Neutrophil (primary cell): ENCODE measurements around the gene AFF1.

ENCODE experiments used
- H3K27ac ChIP-seq: fragments of 200-600 bp; sonication (generic); 2 replicates; pipeline ENCODE4 v1.5.1; 2016; ENCODE audit warnings: mild to moderate bottlenecking, moderate library complexity
- H3K27me3 ChIP-seq: fragments of 200-600 bp; sonication (generic); 2 replicates; pipeline ENCODE4 v1.6.0; 2016; ENCODE audit warnings: mild to moderate bottlenecking
- H3K36me3 ChIP-seq: fragments of 200-600 bp; sonication (generic); 2 replicates; pipeline ENCODE4 v1.5.1; 2017
- H3K4me1 ChIP-seq, 2 experiments: fragments of 200-600 bp in 1 of 2; sonication (generic) in 1 of 2; 1 replicate in 1 of 2; 2 replicates in 1 of 2; pipeline versions ENCODE4 v1.5.1 to v1.6.1; 2013 to 2016; ENCODE audit warnings: low read depth in 1 of 2, low read length in 1 of 2, mild to moderate bottlenecking in 1 of 2, moderate library complexity in 1 of 2; ENCODE audit not compliant: control insufficient read depth in 1 of 2, insufficient read depth in 1 of 2
- H3K4me3 ChIP-seq, 2 experiments: fragments of 200-600 bp in 1 of 2; sonication (generic) in 1 of 2; 1 replicate in 1 of 2; 2 replicates in 1 of 2; pipeline ENCODE4 v1.5.1; 2013 to 2016; ENCODE audit warnings: low read depth in 1 of 2, low read length in 1 of 2, mild to moderate bottlenecking in 1 of 2, moderate library complexity in 1 of 2
- H3K9me3 ChIP-seq: fragments of 200-600 bp; sonication (generic); 2 replicates; pipeline ENCODE4 v1.5.1; 2016
- CTCF ChIP-seq: fragments of 200-600 bp; sonication (generic); IDR thresholded peaks from 2 replicates; pipeline ENCODE4 v1.5.1; 2016; ENCODE audit warnings: antibody characterized with exemption

Gene AFF1

DNA sequence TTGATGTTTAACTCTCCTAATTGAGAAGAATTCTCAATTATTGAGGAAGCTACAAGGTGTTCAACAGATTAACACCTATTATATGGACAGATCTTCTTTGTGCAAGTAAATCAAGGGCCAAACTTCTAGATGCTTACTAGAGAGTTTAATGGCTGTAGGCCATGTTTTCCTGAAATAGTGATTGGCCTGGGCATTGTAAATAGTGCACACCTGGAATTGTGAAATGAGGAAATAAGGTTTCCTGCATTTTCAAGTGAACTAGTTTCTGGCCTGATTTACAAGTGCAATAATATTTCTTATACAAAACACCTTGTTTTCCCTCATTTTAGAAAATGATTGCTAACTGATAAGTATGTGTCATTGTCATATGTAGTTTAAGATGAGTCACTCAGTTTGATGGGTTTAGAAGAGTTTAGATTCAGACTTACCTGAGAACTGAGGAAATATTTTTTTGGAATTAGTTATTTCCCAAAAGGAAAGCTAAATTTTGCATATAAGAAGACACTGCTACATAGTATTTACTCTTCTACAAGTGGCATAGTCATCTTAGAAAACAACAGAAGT, 21.2 kb downstream of the AFF1 start:
- no peak for TF ChIP-seq CTCF
- no peaks in the 10 kb centered on the region for H3K36me3 ChIP-seq

GRCh38 chr4:86957215-86957614, 22.4 kb downstream of the AFF1 start:
- no peak overlapping the region for H3K4me3 ChIP-seq
- H3K27me3 ChIP-seq, result no peaks in the 10 kb centered on the region
- TF ChIP-seq CTCF, result no peak
- H3K4me1 ChIP-seq, result peaks cover 19 to 29% of the 10 kb centered on the region in 2 experiments
- H3K27ac ChIP-seq, result no peak overlapping the region
- H3K9me3 ChIP-seq, result no peaks in the 10 kb centered on the region
- H3K36me3 ChIP-seq, result no peaks in the 10 kb centered on the region

More for the DNA sequence above, 21.2 kb downstream of the AFF1 start:
- no peak overlapping the region for H3K4me3 ChIP-seq
- no peaks in the 10 kb centered on the region for H3K9me3 ChIP-seq
- H3K27me3 ChIP-seq, result no peaks in the 10 kb centered on the region
- no peak overlapping the region for H3K27ac ChIP-seq
- peaks cover 7 to 20% of the 10 kb centered on the region in 2 experiments for H3K4me1 ChIP-seq

DNA sequence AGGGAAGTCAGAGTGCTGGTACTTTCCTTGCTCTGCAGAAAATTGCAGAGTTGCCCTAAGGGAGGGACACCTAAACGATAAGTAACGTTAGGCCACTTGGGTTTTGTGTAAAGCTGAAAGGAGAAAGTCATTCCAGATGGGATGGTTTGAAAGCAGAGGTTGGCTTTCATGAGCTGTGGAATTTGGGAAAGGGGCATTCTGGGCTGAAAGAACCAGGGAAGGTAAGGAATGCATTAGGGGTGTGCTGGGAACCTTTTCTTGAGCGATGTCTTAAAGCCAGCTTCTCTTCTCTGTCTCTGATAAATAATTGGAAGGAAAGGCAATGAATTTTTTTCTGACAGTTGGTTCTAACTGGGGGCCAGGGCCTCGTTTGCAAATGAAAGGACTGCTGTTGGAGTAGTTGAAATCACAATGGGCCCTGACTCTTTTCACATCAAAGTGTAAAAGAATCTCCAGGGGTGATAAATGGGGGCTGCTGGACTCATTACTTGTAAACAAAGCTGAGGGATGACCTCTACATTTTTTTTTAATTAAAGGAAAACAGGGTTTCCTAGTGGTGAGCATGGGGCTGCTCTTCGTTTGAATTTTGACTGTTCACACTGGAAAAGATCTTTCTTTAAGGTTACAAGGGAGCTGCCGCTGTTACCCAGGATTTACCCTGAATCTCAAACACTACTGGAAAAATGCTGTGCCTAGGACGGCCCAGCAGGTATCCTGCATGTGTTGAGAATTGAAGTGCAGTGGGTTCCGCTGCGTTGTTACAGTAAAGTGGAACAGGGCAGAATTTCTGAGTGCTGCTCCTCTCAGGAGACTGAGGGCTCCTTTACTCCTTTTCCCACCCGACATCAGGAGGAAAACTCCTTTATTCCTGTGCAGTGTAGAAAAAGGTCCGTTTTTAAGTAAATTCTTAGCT, 25.0 kb downstream of the AFF1 start:
- no peaks in the 10 kb centered on the region for H3K36me3 ChIP-seq

GRCh38 chr4:86960557-86960961, 25.7 kb downstream of the AFF1 start:
- peak overlapping the region; percentile 51 for H3K27ac ChIP-seq
- H3K27me3 ChIP-seq, result no peaks in the 10 kb centered on the region
- TF ChIP-seq CTCF, result no peak
- H3K4me3 ChIP-seq, result no peak overlapping the region
- H3K4me1 ChIP-seq, result peaks cover 21 to 29% of the 10 kb centered on the region in 2 experiments
- no peaks in the 10 kb centered on the region for H3K9me3 ChIP-seq
- no peaks in the 10 kb centered on the region for H3K36me3 ChIP-seq

More for the DNA sequence above, 25.0 kb downstream of the AFF1 start:
- H3K4me1 ChIP-seq, result peaks cover 21 to 29% of the 10 kb centered on the region in 2 experiments
- H3K27ac ChIP-seq, result peak overlapping the region; percentile 51
- TF ChIP-seq CTCF, result no peak
- no peaks in the 10 kb centered on the region for H3K9me3 ChIP-seq
- no peak overlapping the region for H3K4me3 ChIP-seq
- H3K27me3 ChIP-seq, result no peaks in the 10 kb centered on the region

GRCh38 chr4:86961116-86961515, 26.3 kb downstream of the AFF1 start:
- Histone ChIP-seq H3K36me3 (no peaks in the 10 kb centered on the region), H3K27ac (peak overlapping the region; percentile 51), H3K4me3 (no peak overlapping the region), H3K4me1 (peaks cover 21 to 29% of the 10 kb centered on the region in 2 experiments), H3K27me3 (no peaks in the 10 kb centered on the region), H3K9me3 (no peaks in the 10 kb centered on the region)
- TF ChIP-seq CTCF, result no peak
